Ishikawa (cell line): ENCODE measurements around the gene COX4I2.

Experiments used
- EGR1 ChIP-seq: IDR thresholded peaks from 2 replicates; pipeline ENCODE4 v1.6.1; 2012
- NFIC ChIP-seq: IDR thresholded peaks from 2 replicates; pipeline ENCODE4 v1.6.1; 2012
- RAD21 ChIP-seq: IDR thresholded peaks from 2 replicates; pipeline ENCODE4 v1.6.1; 2012; ENCODE audit warnings: low read depth
- TAF1 ChIP-seq: IDR thresholded peaks from 2 replicates; pipeline ENCODE4 v1.6.1; 2012; ENCODE audit warnings: low read depth, mild to moderate bottlenecking
- TCF12 ChIP-seq: IDR thresholded peaks from 2 replicates; pipeline ENCODE4 v1.6.1; 2012; ENCODE audit warnings: low read depth
- TF ChIP-seq, protein P1 (sequence below): IDR thresholded peaks from 2 replicates; pipeline ENCODE4 v1.6.1; 2012; ENCODE audit warnings: low read depth, mild to moderate bottlenecking

DNA sequence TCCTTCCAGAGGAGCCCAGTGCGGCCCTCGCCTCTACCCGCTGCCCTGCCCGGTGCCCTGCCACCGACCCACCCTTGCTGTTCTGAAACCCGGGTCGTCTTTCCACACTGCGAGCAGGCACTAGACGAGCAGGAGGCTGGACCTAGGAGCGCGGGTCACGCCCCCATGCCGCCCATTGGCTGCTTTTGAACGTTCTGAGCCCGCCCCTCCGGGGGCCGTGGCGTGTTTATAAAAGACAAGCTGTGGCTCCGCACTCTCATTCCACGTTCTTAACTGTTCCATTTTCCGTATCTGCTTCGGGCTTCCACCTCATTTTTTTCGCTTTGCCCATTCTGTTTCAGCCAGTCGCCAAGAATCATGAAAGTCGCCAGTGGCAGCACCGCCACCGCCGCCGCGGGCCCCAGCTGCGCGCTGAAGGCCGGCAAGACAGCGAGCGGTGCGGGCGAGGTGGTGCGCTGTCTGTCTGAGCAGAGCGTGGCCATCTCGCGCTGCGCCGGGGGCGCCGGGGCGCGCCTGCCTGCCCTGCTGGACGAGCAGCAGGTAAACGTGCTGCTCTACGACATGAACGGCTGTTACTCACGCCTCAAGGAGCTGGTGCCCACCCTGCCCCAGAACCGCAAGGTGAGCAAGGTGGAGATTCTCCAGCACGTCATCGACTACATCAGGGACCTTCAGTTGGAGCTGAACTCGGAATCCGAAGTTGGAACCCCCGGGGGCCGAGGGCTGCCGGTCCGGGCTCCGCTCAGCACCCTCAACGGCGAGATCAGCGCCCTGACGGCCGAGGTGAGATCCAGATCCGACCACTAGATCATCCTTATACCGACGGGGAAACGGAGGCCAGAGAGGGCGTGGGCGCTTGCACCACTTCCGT, 32.4 kb upstream of the COX4I2 start, which contains the start of gene ID1:
- TF ChIP-seq, protein P1, sequence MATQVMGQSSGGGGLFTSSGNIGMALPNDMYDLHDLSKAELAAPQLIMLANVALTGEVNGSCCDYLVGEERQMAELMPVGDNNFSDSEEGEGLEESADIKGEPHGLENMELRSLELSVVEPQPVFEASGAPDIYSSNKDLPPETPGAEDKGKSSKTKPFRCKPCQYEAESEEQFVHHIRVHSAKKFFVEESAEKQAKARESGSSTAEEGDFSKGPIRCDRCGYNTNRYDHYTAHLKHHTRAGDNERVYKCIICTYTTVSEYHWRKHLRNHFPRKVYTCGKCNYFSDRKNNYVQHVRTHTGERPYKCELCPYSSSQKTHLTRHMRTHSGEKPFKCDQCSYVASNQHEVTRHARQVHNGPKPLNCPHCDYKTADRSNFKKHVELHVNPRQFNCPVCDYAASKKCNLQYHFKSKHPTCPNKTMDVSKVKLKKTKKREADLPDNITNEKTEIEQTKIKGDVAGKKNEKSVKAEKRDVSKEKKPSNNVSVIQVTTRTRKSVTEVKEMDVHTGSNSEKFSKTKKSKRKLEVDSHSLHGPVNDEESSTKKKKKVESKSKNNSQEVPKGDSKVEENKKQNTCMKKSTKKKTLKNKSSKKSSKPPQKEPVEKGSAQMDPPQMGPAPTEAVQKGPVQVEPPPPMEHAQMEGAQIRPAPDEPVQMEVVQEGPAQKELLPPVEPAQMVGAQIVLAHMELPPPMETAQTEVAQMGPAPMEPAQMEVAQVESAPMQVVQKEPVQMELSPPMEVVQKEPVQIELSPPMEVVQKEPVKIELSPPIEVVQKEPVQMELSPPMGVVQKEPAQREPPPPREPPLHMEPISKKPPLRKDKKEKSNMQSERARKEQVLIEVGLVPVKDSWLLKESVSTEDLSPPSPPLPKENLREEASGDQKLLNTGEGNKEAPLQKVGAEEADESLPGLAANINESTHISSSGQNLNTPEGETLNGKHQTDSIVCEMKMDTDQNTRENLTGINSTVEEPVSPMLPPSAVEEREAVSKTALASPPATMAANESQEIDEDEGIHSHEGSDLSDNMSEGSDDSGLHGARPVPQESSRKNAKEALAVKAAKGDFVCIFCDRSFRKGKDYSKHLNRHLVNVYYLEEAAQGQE = no peak
- TF ChIP-seq TCF12 = peak; percentile 58; the same call in 1 of the 2 replicates
- peak; percentile 6; the same call in 1 of the 2 replicates for TF ChIP-seq RAD21
- peak; percentile 34; the same call in 1 of the 2 replicates for TF ChIP-seq NFIC
- TF ChIP-seq EGR1 = peak; percentile 52
- peak; percentile 85 for TF ChIP-seq TAF1
